ENCODE data around the gene ECHDC3. TPM values are rescaled to one million over a fixed set of nuclear protein-coding genes. Genes with fewer than 3 reads are reported as not detected.

The ECHDC3 gene
- total RNA-seq, 1 experiment from 2014 or later: 8.9 TPM

DNA sequence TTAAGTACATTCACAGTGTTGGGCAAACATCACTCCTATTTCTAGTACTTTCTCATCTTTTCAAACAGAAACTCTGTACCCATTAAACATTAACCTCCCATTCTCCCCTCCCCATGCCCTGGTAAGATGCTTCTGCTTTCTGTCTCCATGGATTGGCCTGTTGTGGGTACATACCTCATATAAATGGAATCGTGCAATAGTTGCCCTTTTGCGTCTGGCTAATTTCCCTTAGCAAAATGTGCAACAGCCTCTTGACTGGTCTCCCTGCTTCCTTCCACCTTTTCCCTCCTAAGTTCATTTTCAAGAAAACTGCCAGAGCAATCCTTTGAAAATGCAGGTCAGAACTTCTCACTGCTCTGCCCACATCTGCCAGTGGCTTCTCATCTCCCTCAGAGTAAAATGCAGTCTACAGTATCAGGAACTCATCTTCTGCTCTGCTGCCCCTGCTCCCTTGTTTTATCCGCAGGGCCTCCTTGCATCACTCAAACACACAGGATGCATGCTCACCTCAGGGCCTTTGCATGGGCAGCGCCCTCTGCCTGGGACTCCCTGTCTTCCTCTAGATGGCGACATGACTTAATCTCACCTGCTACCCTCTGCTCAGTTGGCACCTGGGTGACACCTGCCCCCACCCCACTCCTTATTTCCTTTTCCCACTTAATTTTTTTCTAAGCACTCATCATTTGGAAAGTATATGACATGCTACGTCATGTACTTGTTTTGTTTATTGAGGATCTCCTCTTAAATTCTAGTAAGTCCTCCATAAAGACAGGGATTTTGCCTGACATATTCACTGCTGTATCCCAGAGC lies 44.3 kb upstream of the ECHDC3 start:
- DNase-seq (ENCODE audit: low spot score): no peak
- Histone ChIP-seq H3K4me1 (ENCODE audit: insufficient read depth, low read length, poor library complexity, severe bottlenecking) (peaks cover 7% of the 10 kb centered on the region), H3K36me3 (ENCODE audit: insufficient read depth, low read length, poor library complexity, severe bottlenecking) (no peaks in the 10 kb centered on the region), H3K27ac (ENCODE audit: low read depth, low read length, poor library complexity, severe bottlenecking) (no peak overlapping the region), H3K4me3 (ENCODE audit: low read depth, low read length, poor library complexity, severe bottlenecking) (no peak overlapping the region), H3K9me3 (ENCODE audit: low read depth, low read length, poor library complexity, severe bottlenecking) (no peaks in the 10 kb centered on the region), H3K27me3 (replicated peaks; ENCODE audit: insufficient read depth, low read depth, low read length, poor library complexity) (no peaks in the 10 kb centered on the region)
- intact Hi-C loops (cut with micrococcal nuclease; ENCODE audit: unreplicated experiment): no loop called here
- ChIA-PET POLR2A (ENCODE audit: low non-redundant PET) (no interaction called here), CTCF (interaction anchor here (0.6 kb wide), 1 partner anchor 57 kb away, joined by 6 read pairs; no protein-coding TSS in a partner anchor)
- no TSS peak for BruUV-seq (replicated peaks)
- no peak for TF ChIP-seq EZH2 (IDR thresholded peaks at IDR 0.05; ENCODE audit: borderline replicate concordance, low read depth, low read length, poor library complexity, severe bottlenecking)
- TF ChIP-seq, protein P1, sequence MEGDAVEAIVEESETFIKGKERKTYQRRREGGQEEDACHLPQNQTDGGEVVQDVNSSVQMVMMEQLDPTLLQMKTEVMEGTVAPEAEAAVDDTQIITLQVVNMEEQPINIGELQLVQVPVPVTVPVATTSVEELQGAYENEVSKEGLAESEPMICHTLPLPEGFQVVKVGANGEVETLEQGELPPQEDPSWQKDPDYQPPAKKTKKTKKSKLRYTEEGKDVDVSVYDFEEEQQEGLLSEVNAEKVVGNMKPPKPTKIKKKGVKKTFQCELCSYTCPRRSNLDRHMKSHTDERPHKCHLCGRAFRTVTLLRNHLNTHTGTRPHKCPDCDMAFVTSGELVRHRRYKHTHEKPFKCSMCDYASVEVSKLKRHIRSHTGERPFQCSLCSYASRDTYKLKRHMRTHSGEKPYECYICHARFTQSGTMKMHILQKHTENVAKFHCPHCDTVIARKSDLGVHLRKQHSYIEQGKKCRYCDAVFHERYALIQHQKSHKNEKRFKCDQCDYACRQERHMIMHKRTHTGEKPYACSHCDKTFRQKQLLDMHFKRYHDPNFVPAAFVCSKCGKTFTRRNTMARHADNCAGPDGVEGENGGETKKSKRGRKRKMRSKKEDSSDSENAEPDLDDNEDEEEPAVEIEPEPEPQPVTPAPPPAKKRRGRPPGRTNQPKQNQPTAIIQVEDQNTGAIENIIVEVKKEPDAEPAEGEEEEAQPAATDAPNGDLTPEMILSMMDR (conservative IDR thresholded peaks at IDR 0.05; ENCODE audit: low read depth, low read length): no peak

- H3K27me3 ChIP-seq (replicated peaks; ENCODE audit: insufficient read depth, low read depth, low read length, poor library complexity): no peaks in the 10 kb centered on the region
- no peak for DNase-seq (ENCODE audit: low spot score)
- no peak overlapping the region for H3K27ac ChIP-seq (ENCODE audit: low read depth, low read length, poor library complexity, severe bottlenecking)
- CTCF ChIA-PET: no interaction called here
- H3K36me3 ChIP-seq (ENCODE audit: insufficient read depth, low read length, poor library complexity, severe bottlenecking): no peaks in the 10 kb centered on the region
- TF ChIP-seq, protein P1 (conservative IDR thresholded peaks at IDR 0.05; ENCODE audit: low read depth, low read length): no peak
- no peak for TF ChIP-seq EZH2 (IDR thresholded peaks at IDR 0.05; ENCODE audit: borderline replicate concordance, low read depth, low read length, poor library complexity, severe bottlenecking)
- intact Hi-C loops (cut with micrococcal nuclease; ENCODE audit: unreplicated experiment): no loop called here
- H3K9me3 ChIP-seq (ENCODE audit: low read depth, low read length, poor library complexity, severe bottlenecking): no peaks in the 10 kb centered on the region
- peaks cover 7% of the 10 kb centered on the region for H3K4me1 ChIP-seq (ENCODE audit: insufficient read depth, low read length, poor library complexity, severe bottlenecking)
- no TSS peak for BruUV-seq (replicated peaks)
- POLR2A ChIA-PET (ENCODE audit: low non-redundant PET): no interaction called here
- H3K4me3 ChIP-seq (ENCODE audit: low read depth, low read length, poor library complexity, severe bottlenecking): no peak overlapping the region
Measured at GRCh38 chr10:11698691-11699549, 43.3 kb upstream of the ECHDC3 start.

DNA sequence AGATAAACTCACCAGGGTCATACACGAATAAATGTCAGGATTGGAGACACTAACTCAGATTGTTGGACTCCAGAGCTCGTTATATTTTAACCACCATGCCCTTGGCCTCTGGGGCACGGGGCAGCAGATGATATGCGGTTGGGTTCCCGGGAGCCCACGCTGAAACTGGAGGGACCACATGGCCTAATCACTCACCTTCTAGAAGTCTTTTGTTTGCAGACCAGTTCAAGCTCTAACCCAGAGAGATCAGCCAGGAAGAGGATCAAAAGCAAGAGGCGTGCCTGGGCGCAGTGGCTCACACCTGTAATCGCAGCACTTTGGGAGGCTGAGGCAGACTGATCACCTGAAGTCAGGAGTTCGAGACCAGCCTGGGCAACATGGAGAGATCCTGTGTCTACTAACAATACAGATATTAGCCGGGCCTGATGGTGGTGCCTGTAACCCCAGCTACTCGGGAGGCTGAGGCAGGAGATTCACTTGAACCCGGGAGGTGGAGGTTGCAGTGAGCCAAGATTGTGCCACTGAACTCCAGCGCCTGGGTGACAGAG lies 42.6 kb upstream of the ECHDC3 start:
- Histone ChIP-seq H3K27ac (ENCODE audit: low read depth, low read length, poor library complexity, severe bottlenecking) (no peak overlapping the region), H3K27me3 (replicated peaks; ENCODE audit: insufficient read depth, low read depth, low read length, poor library complexity) (no peaks in the 10 kb centered on the region), H3K4me1 (ENCODE audit: insufficient read depth, low read length, poor library complexity, severe bottlenecking) (peaks cover 7% of the 10 kb centered on the region), H3K36me3 (ENCODE audit: insufficient read depth, low read length, poor library complexity, severe bottlenecking) (no peaks in the 10 kb centered on the region), H3K9me3 (ENCODE audit: low read depth, low read length, poor library complexity, severe bottlenecking) (no peaks in the 10 kb centered on the region), H3K4me3 (ENCODE audit: low read depth, low read length, poor library complexity, severe bottlenecking) (no peak overlapping the region)
- intact Hi-C loops (cut with micrococcal nuclease; ENCODE audit: unreplicated experiment): no loop called here
- ChIA-PET POLR2A (ENCODE audit: low non-redundant PET) (no interaction called here), CTCF (no interaction called here)
- DNase-seq (ENCODE audit: low spot score): no peak
- no TSS peak for BruUV-seq (replicated peaks)
- TF ChIP-seq, protein P1 (conservative IDR thresholded peaks at IDR 0.05; ENCODE audit: low read depth, low read length): no peak
